Prostate gland (tissue), 2 donors: ENCODE measurements around the gene ZNF557.

ENCODE experiments used
- POLR2AphosphoS5 ChIP-seq: sonication (generic); formaldehyde crosslinking; IDR thresholded peaks from one replicate; pipeline ENCODE4 v1.6.1; 2017; ENCODE audit warnings: antibody characterized with exemption
- TF ChIP-seq, protein P1 (sequence below), 4 experiments: fragments of 200-600 bp in 2 of 4; fragments of 450-650 bp in 2 of 4; sonication (generic) in 2 of 4; IDR thresholded peaks; 1 replicate in 3 of 4; 2 replicates in 1 of 4; pipeline ENCODE4 v1.5.1; 2016 to 2019; ENCODE audit warnings: antibody characterized with exemption in 4 of 4, mild to moderate bottlenecking in 2 of 4, moderate library complexity in 2 of 4

DNA sequence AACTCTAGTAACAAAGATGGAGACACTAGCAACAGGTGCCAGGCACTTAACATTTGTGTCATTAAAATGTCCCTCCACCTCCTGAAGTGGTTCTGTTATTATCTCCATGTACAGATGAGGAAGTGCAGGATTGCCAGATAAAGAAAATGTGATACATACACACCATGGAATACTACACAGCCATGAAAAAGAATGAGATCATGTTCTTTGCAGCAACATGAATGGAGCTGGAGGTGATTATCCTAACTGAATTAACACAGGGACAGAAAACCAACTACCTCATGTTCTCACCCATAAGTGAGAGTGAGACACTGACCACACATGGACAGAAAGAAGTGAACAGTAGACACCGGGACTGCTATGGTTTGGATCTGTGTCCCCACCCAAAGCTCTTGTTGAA is 60.5 kb downstream of the ZNF557 start:
- TF ChIP-seq, protein P1, sequence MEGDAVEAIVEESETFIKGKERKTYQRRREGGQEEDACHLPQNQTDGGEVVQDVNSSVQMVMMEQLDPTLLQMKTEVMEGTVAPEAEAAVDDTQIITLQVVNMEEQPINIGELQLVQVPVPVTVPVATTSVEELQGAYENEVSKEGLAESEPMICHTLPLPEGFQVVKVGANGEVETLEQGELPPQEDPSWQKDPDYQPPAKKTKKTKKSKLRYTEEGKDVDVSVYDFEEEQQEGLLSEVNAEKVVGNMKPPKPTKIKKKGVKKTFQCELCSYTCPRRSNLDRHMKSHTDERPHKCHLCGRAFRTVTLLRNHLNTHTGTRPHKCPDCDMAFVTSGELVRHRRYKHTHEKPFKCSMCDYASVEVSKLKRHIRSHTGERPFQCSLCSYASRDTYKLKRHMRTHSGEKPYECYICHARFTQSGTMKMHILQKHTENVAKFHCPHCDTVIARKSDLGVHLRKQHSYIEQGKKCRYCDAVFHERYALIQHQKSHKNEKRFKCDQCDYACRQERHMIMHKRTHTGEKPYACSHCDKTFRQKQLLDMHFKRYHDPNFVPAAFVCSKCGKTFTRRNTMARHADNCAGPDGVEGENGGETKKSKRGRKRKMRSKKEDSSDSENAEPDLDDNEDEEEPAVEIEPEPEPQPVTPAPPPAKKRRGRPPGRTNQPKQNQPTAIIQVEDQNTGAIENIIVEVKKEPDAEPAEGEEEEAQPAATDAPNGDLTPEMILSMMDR (IDR thresholded peaks at IDR 0.05): no peak
- no peak for TF ChIP-seq POLR2AphosphoS5
